Tibial artery (tissue), 4 donors: ENCODE results near the gene PHF1.

Source experiments
- DNase-seq, 2 donors: peaks; one replicate each; pipeline ENCODE4 v3.0.0-alpha.2; 2019
- H3K27ac ChIP-seq, 2 donors: fragments of 200-600 bp; sonication (generic) in 1 of 2; 1 replicate in 1 of 2; 2 replicates in 1 of 2; pipeline ENCODE4 v1.5.1; 2018 to 2019; ENCODE audit warnings: mild to moderate bottlenecking in 1 of 2
- H3K27me3 ChIP-seq, 2 donors: fragments of 200-600 bp; sonication (generic) in 1 of 2; one replicate each; pipeline versions ENCODE4 v1.5.1 to v1.6.0; 2016 to 2019
- H3K36me3 ChIP-seq, 3 donors: fragments of 200-600 bp; sonication (generic) in 2 of 3; one replicate each; pipeline ENCODE4 v1.5.1; 2016 to 2019; ENCODE audit warnings: mild to moderate bottlenecking in 2 of 3
- H3K4me1 ChIP-seq, 4 donors: fragments of 200-600 bp; sonication (generic) in 2 of 4; 1 replicate in 3 of 4; 2 replicates in 1 of 4; pipeline ENCODE4 v1.5.1; 2016 to 2019
- H3K4me3 ChIP-seq, 2 donors: fragments of 200-600 bp; sonication (generic) in 1 of 2; 1 replicate in 1 of 2; 2 replicates in 1 of 2; pipeline ENCODE4 v1.5.1; 2018 to 2019; ENCODE audit warnings: mild to moderate bottlenecking in 2 of 2
- H3K9me3 ChIP-seq, 3 donors: fragments of 200-600 bp; sonication (generic) in 1 of 3; one replicate each; pipeline ENCODE4 v1.5.1; 2016 to 2019
- CTCF ChIP-seq, 2 experiments: fragments of 200-600 bp in 1 of 2; fragments of 450-650 bp in 1 of 2; IDR thresholded peaks; one replicate each; pipeline ENCODE4 v1.5.1; 2017 to 2019; ENCODE audit warnings: antibody characterized with exemption in 2 of 2, mild to moderate bottlenecking in 1 of 2, moderate library complexity in 1 of 2
- intact Hi-C: fragments of 100-400 bp; cut with DNase I; formaldehyde crosslinking; loops from one replicate; pipeline ENCODE4 v1.15.0; 2023; ENCODE audit warnings: low total_unique reads

The PHF1 gene

GRCh38 chr6:33442283-33442682 lies 31.5 kb downstream of the PHF1 start:
- Histone ChIP-seq H3K9me3 (no peaks in the 10 kb centered on the region), H3K4me1 (no peaks in the 10 kb centered on the region), H3K36me3 (peaks cover 30 to 86% (median 60%) of the 10 kb centered on the region in 3 donors), H3K4me3 (no peak overlapping the region), H3K27ac (no peak overlapping the region), H3K27me3 (no peaks in the 10 kb centered on the region)
- intact Hi-C loops, result no loop called here
- no peak for TF ChIP-seq CTCF (IDR thresholded peaks at IDR 0.05)
- DNase-seq, result no peak

- Histone ChIP-seq H3K36me3 (peaks cover 22 to 86% (median 60%) of the 10 kb centered on the region in 3 donors), H3K9me3 (no peaks in the 10 kb centered on the region), H3K27ac (no peak overlapping the region), H3K4me3 (no peak overlapping the region), H3K27me3 (no peaks in the 10 kb centered on the region), H3K4me1 (no peaks in the 10 kb centered on the region)
- peak in 1 of 2 donors; percentile 60 for DNase-seq
- TF ChIP-seq CTCF (IDR thresholded peaks at IDR 0.05), result no peak
- intact Hi-C loops, result no loop called here
These were observed 32.2 kb downstream of the PHF1 start for GRCh38 chr6:33443025-33443424.

DNA sequence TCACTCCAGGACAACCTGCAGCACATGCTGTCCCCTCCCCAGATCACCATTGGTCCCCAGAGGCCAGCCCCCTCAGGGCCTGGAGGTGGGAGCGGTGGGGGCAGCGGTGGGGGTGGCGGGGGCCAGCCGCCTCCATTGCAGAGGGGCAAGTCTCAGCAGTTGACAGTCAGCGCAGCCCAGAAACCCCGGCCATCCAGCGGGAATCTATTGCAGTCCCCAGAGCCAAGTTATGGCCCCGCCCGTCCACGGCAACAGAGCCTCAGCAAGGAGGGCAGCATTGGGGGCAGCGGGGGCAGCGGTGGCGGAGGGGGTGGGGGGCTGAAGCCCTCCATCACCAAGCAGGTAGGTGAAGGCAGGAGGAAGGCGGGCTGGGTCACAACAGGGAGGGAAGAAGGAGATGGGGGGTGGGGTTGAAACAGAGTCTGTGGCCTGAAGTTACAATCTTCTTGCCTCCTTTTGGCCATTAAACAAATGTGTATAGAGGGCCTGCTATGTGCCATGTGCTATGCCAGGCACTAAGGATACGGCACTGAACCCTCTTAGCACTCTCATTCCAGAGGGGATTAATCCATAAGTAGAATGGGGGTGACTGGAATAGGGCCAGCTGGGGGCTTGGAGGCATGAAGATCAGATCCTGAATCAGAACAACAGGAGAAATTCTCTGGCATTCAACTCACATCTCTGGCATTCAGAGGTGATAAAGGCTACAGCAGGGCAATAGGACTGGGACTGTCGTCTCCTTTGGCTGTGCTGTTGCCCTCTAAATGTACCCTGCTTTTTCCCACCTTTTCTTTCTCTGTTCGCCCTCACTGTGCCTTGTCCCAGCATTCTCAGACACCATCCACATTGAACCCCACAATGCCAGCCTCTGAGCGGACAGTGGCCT lies 33.0 kb downstream of the PHF1 start:
- Histone ChIP-seq H3K4me3 (no peak overlapping the region), H3K4me1 (no peaks in the 10 kb centered on the region), H3K9me3 (no peaks in the 10 kb centered on the region), H3K36me3 (peaks cover 18 to 86% (median 60%) of the 10 kb centered on the region in 3 donors), H3K27me3 (no peaks in the 10 kb centered on the region), H3K27ac (no peak overlapping the region)
- intact Hi-C loops, result no loop called here
- TF ChIP-seq CTCF (IDR thresholded peaks at IDR 0.05), result no peak
- no peak for DNase-seq

- H3K36me3 ChIP-seq, result peaks cover 18 to 91% (median 62%) of the 10 kb centered on the region in 3 donors
These were observed 34.3 kb downstream of the PHF1 start for GRCh38 chr6:33445119-33445603.

GRCh38 chr6:33446356-33446755 lies 35.5 kb downstream of the PHF1 start:
- no peak for TF ChIP-seq CTCF (IDR thresholded peaks at IDR 0.05)
- Histone ChIP-seq H3K36me3 (peaks cover 18 to 79% (median 56%) of the 10 kb centered on the region in 3 donors), H3K4me1 (no peaks in the 10 kb centered on the region), H3K4me3 (no peak overlapping the region), H3K27me3 (no peaks in the 10 kb centered on the region), H3K27ac (no peak overlapping the region), H3K9me3 (no peaks in the 10 kb centered on the region)
- DNase-seq, result peak in 1 of 2 donors; percentile 51
- intact Hi-C loops, result no loop called here

More at GRCh38 chr6:33445119-33445603, 34.3 kb downstream of the PHF1 start:
- DNase-seq, result no peak
- Histone ChIP-seq H3K4me3 (no peak overlapping the region), H3K4me1 (no peaks in the 10 kb centered on the region), H3K27ac (no peak overlapping the region), H3K9me3 (no peaks in the 10 kb centered on the region), H3K27me3 (no peaks in the 10 kb centered on the region)
- TF ChIP-seq CTCF (IDR thresholded peaks at IDR 0.05), result no peak
- intact Hi-C loops, result no loop called here
